Effector memory CD4-positive, alpha-beta T cell (primary cell): ENCODE measurements around the gene PLPP3.

ENCODE experiments used
- DNase-seq, 3 donors: peaks; one replicate each; pipeline ENCODE4 v3.0.0-alpha.2; 2020
- H3K27ac ChIP-seq: 2 replicates; pipeline ENCODE4 v1.7.0; 2013; ENCODE audit warnings: mild to moderate bottlenecking, low read length, moderate library complexity; ENCODE audit not compliant: insufficient read depth, poor library complexity, severe bottlenecking
- H3K27me3 ChIP-seq: replicated peaks from 2 replicates; pipeline ENCODE4 v1.7.0; 2013; ENCODE audit warnings: mild to moderate bottlenecking, low read length; ENCODE audit not compliant: insufficient read depth, control insufficient read depth, poor library complexity, severe bottlenecking
- H3K36me3 ChIP-seq: 2 replicates; pipeline ENCODE4 v1.7.0; 2013; ENCODE audit warnings: mild to moderate bottlenecking, low read length, moderate library complexity; ENCODE audit not compliant: control insufficient read depth, insufficient read depth
- H3K4me1 ChIP-seq: 2 replicates; pipeline ENCODE4 v1.7.0; 2013; ENCODE audit warnings: low read length, mild to moderate bottlenecking; ENCODE audit not compliant: control insufficient read depth, insufficient read depth, poor library complexity, severe bottlenecking
- H3K4me3 ChIP-seq: 2 replicates; pipeline ENCODE4 v1.7.0; 2013; ENCODE audit warnings: low read length, low read depth, mild to moderate bottlenecking; ENCODE audit not compliant: insufficient read depth, poor library complexity, severe bottlenecking
- H3K9me3 ChIP-seq: 2 replicates; pipeline ENCODE4 v1.7.0; 2013; ENCODE audit warnings: mild to moderate bottlenecking, low read length, moderate library complexity; ENCODE audit not compliant: control insufficient read depth

PLPP3 gene

DNA sequence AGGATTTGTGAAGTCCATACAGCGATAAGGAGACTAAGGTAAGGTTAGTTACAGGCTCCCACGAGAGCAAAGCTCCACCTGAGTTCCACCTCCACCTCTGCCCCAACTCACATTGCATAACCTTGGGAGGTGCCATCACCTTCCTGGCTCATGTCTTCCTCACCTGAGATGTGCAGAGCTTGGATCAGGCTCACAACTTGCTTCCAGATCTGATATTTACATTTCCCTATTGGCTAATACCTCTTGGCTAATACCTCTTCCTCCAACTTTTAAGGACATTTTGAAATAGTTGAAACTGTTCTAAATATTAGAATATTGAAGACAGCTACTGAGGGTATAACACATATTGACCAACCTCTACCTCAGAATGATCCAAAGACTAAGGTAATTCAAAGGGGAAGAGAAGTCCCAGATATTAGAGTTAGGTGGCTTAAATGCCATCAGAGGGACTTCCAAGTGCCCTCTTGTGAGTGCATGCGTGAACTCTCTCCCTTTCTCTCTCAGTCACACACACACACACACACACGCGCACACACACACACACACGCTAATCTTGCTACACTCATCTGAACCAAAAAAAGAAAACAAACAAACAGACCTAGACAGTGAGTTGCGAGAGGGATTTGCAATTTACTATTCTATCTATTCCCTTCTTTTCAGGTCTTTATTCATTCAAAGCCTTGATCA is 134.3 kb downstream of the PLPP3 start:
- no peak for DNase-seq

More for the DNA sequence above, 134.3 kb downstream of the PLPP3 start:
- Histone ChIP-seq H3K4me3 (no peak overlapping the region), H3K27ac (no peak overlapping the region), H3K36me3 (no peaks in the 10 kb centered on the region), H3K4me1 (no peaks in the 10 kb centered on the region), H3K27me3 (no peaks in the 10 kb centered on the region), H3K9me3 (no peaks in the 10 kb centered on the region)
